Panc1 (cell line): ENCODE data around the gene CCDC197. TPM values are rescaled to one million over a fixed set of nuclear protein-coding genes. Genes with fewer than 3 reads are reported as not detected.

Experiments used
- ATAC-seq: fragments of 200-7000 bp; cut with Tn5 transposase; 2 replicates; pipeline ENCODE4 v1.9.1; 2020; ENCODE audit warnings: mild to moderate bottlenecking, moderate library complexity
- BruUV-seq: library from RNA; stranded (reverse); fragments of 400-500 nt; replicated peaks from 2 replicates; lab custom pipeline; 2021; lab: Mats Ljungman, UMichigan
- CTCF ChIA-PET: fragments of 300-600 bp; sonication (Branson Sonifier 250); formaldehyde crosslinking; loops from one replicate; lab custom pipeline; 2022; ENCODE audit warnings: antibody characterized with exemption; lab: Charles Lee
- POLR2A ChIA-PET: fragments of 300-600 bp; sonication (Branson Sonifier 250); formaldehyde crosslinking; loops from one replicate; lab custom pipeline; 2022; ENCODE audit warnings: antibody characterized with exemption; lab: Charles Lee
- DNase-seq: peaks from one replicate; pipeline ENCODE4 v3.0.0-alpha.2; 2010; ENCODE audit warnings: low read depth, low spot score
- H3K27ac ChIP-seq: 2 replicates; pipeline ENCODE4 v1.5.1; 2011; ENCODE audit warnings: mild to moderate bottlenecking, low read length, inconsistent platforms
- H3K27me3 ChIP-seq: fragments of 200-500 bp; sonication (Bioruptor generic); 2 replicates; pipeline ENCODE4 v1.6.0; 2014; ENCODE audit warnings: low read length, inconsistent platforms; ENCODE audit not compliant: control insufficient read depth, insufficient read depth
- H3K36me3 ChIP-seq: fragments of 200-500 bp; sonication (Bioruptor generic); 2 replicates; pipeline ENCODE4 v1.5.1; 2014; ENCODE audit warnings: inconsistent platforms, mild to moderate bottlenecking, low read length, moderate library complexity; ENCODE audit not compliant: control insufficient read depth, insufficient read depth
- H3K4me1 ChIP-seq: 2 replicates; pipeline ENCODE4 v1.5.1; 2011; ENCODE audit warnings: inconsistent platforms, mild to moderate bottlenecking, low read length, moderate library complexity; ENCODE audit not compliant: control insufficient read depth, insufficient read depth
- H3K4me3 ChIP-seq, 2 experiments: 2 replicates each; pipeline ENCODE4 v1.5.1; 2011 to 2012; ENCODE audit warnings: low read depth in 2 of 2, low read length in 2 of 2, mild to moderate bottlenecking in 2 of 2, inconsistent platforms in 1 of 2, moderate library complexity in 1 of 2
- H3K9me3 ChIP-seq: fragments of 200-500 bp; sonication (Bioruptor generic); 2 replicates; pipeline ENCODE4 v1.5.1; 2014; ENCODE audit warnings: low read depth, mild to moderate bottlenecking, inconsistent platforms, low read length, moderate library complexity; ENCODE audit not compliant: control insufficient read depth, insufficient read depth
- POLR2AphosphoS5 ChIP-seq: IDR thresholded peaks from 2 replicates; pipeline ENCODE4 v1.6.1; 2012; ENCODE audit warnings: mild to moderate bottlenecking, low read depth, low read length, moderate library complexity
- SIN3A ChIP-seq: IDR thresholded peaks from 2 replicates; pipeline ENCODE4 v1.6.1; 2012; ENCODE audit warnings: low read depth, mild to moderate bottlenecking, low read length, moderate library complexity, borderline replicate concordance; ENCODE audit not compliant: insufficient read depth
- TCF7L2 ChIP-seq: IDR thresholded peaks from 2 replicates; pipeline ENCODE4 v1.6.1; 2011; ENCODE audit warnings: mild to moderate bottlenecking, low read depth, low read length, inconsistent platforms
- in situ Hi-C: cut with HindIII; loops from 2 replicates; pipeline ENCODE4 v1.10.0; 2016; ENCODE audit warnings: low sequenced_read_pairs, low pct_unique_long_range_greater_than_20kb
- intact Hi-C: fragments of 100-400 bp; cut with micrococcal nuclease; formaldehyde crosslinking; loops from one replicate; pipeline ENCODE4 v1.10.0; 2022; ENCODE audit not compliant: unreplicated experiment
- total RNA-seq: library from RNA; stranded (reverse); gene quantifications from one replicate; pipeline ENCODE4 v1.2.1, GENCODE V29; 2021; ENCODE audit not compliant: unreplicated experiment
- TF ChIP-seq, protein P1 (sequence below), 2 experiments: IDR thresholded peaks; 2 replicates each; pipeline ENCODE4 v1.6.1; 2011 to 2012; ENCODE audit warnings: low read depth in 2 of 2, control low read depth in 1 of 2, low read length in 1 of 2, mild to moderate bottlenecking in 1 of 2, moderate library complexity in 1 of 2; ENCODE audit not compliant: insufficient read depth in 1 of 2
- TF ChIP-seq, protein P2 (sequence below): fragments of 450-650 bp; IDR thresholded peaks from 2 replicates; pipeline ENCODE4 v1.5.1; 2017; ENCODE audit warnings: mild to moderate bottlenecking

Gene CCDC197
- total RNA-seq, 1 experiment from 2014 or later = not detected

DNA sequence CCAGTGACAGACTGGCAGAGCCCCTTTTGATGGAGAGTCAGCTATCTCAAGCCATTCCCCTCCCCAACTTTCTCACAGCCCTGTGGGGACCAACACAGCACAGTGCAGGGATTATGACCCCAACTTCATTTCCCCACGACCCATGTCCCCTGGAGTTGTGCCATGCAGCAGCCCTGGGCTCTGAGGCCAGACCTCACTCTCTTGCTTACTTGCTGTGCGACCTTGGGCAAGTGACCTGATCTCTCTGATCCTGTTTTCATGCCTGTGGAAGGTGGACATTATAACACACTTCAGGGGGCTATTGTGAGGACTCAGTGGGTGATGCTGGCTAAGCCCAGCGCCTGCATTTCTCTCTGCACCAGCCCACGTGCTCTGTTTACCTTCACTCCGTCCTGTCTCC lies 43.1 kb downstream of the CCDC197 start:
- Histone ChIP-seq H3K27ac (no peak overlapping the region), H3K4me3 (no peak overlapping the region), H3K9me3 (no peaks in the 10 kb centered on the region), H3K4me1 (no peaks in the 10 kb centered on the region), H3K27me3 (no peaks in the 10 kb centered on the region), H3K36me3 (no peaks in the 10 kb centered on the region)
- POLR2A ChIA-PET = no interaction called here
- TF ChIP-seq, protein P1, sequence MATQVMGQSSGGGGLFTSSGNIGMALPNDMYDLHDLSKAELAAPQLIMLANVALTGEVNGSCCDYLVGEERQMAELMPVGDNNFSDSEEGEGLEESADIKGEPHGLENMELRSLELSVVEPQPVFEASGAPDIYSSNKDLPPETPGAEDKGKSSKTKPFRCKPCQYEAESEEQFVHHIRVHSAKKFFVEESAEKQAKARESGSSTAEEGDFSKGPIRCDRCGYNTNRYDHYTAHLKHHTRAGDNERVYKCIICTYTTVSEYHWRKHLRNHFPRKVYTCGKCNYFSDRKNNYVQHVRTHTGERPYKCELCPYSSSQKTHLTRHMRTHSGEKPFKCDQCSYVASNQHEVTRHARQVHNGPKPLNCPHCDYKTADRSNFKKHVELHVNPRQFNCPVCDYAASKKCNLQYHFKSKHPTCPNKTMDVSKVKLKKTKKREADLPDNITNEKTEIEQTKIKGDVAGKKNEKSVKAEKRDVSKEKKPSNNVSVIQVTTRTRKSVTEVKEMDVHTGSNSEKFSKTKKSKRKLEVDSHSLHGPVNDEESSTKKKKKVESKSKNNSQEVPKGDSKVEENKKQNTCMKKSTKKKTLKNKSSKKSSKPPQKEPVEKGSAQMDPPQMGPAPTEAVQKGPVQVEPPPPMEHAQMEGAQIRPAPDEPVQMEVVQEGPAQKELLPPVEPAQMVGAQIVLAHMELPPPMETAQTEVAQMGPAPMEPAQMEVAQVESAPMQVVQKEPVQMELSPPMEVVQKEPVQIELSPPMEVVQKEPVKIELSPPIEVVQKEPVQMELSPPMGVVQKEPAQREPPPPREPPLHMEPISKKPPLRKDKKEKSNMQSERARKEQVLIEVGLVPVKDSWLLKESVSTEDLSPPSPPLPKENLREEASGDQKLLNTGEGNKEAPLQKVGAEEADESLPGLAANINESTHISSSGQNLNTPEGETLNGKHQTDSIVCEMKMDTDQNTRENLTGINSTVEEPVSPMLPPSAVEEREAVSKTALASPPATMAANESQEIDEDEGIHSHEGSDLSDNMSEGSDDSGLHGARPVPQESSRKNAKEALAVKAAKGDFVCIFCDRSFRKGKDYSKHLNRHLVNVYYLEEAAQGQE (IDR thresholded peaks at IDR 0.05; ENCODE audit: insufficient read depth in 1 of 2, low read depth in 2 of 2, low read length in 1 of 2) = no peak
- no peak for TF ChIP-seq POLR2AphosphoS5
- no peak for TF ChIP-seq SIN3A
- TF ChIP-seq TCF7L2 = no peak
- TF ChIP-seq, protein P2, sequence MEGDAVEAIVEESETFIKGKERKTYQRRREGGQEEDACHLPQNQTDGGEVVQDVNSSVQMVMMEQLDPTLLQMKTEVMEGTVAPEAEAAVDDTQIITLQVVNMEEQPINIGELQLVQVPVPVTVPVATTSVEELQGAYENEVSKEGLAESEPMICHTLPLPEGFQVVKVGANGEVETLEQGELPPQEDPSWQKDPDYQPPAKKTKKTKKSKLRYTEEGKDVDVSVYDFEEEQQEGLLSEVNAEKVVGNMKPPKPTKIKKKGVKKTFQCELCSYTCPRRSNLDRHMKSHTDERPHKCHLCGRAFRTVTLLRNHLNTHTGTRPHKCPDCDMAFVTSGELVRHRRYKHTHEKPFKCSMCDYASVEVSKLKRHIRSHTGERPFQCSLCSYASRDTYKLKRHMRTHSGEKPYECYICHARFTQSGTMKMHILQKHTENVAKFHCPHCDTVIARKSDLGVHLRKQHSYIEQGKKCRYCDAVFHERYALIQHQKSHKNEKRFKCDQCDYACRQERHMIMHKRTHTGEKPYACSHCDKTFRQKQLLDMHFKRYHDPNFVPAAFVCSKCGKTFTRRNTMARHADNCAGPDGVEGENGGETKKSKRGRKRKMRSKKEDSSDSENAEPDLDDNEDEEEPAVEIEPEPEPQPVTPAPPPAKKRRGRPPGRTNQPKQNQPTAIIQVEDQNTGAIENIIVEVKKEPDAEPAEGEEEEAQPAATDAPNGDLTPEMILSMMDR = no peak
- ATAC-seq (no peak), DNase-seq (no peak)
- in situ Hi-C loops = no loop called here
- BruUV-seq = no TSS peak
- CTCF ChIA-PET = no interaction called here
- intact Hi-C loops = no loop called here

DNA sequence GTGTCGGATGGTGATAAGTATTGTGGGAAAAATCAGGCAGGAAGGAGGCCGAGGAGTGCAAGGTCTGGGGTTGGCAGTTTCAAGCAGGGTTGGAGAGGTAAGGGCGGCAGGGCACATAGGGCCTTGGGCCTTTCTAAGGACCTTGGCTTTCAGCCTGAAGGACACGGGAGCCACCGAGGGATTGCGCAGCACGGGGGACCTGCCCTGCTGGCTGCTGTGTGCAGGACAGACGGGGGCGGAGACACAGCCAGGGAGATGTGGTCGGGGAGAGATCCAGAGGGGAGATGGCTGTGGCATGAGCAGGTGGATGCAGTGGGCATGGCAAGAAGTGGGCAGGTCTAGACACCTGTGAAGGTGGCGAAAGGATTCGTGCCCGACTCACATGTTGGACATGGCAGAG lies 43.7 kb downstream of the CCDC197 start:
- POLR2A ChIA-PET = no interaction called here
- CTCF ChIA-PET = no interaction called here
- no peak overlapping the region for H3K27ac ChIP-seq
- TF ChIP-seq SIN3A (no peak), TCF7L2 (no peak), POLR2AphosphoS5 (no peak)
- TF ChIP-seq, protein P1 (IDR thresholded peaks at IDR 0.05; ENCODE audit: insufficient read depth in 1 of 2, low read depth in 2 of 2, low read length in 1 of 2) = no peak
- TF ChIP-seq, protein P2 = no peak
- H3K4me3 ChIP-seq = no peak overlapping the region
- intact Hi-C loops (no loop called here), in situ Hi-C loops (no loop called here)
- no peak for DNase-seq
- H3K36me3 ChIP-seq = no peaks in the 10 kb centered on the region
- no peaks in the 10 kb centered on the region for H3K9me3 ChIP-seq
- no peaks in the 10 kb centered on the region for H3K4me1 ChIP-seq
- no TSS peak for BruUV-seq
- H3K27me3 ChIP-seq = no peaks in the 10 kb centered on the region
- ATAC-seq = no peak
